WTC11 (cell line): Measurements from ENCODE around the gene FNDC3B. TPM values are rescaled to one million over a fixed set of nuclear protein-coding genes. Genes with fewer than 3 reads are reported as not detected.

ENCODE experiments used
- ATAC-seq: fragments of 200-7000 bp; cut with Tn5 transposase; 2 replicates; pipeline ENCODE4 v1.10.0; 2021; ENCODE audit warnings: mild to moderate bottlenecking, moderate library complexity
- CTCF ChIA-PET: fragments of 300-600 bp; sonication (Branson Sonifier 250); formaldehyde crosslinking; loops from one replicate; lab custom pipeline; 2021; ENCODE audit warnings: antibody characterized with exemption; lab: Charles Lee
- POLR2A ChIA-PET: fragments of 350-600 bp; sonication (Branson Sonifier 250); formaldehyde crosslinking; loops from one replicate; lab custom pipeline; 2021; ENCODE audit warnings: antibody characterized with exemption; lab: Charles Lee
- DNase-seq: peaks from one replicate; pipeline ENCODE4 v3.0.0; 2021; ENCODE audit warnings: low spot score
- H3K27ac Mint-ChIP-seq: 2 replicates; pipeline ENCODE4 v1.8.0; 2021; ENCODE audit warnings: mixed read lengths
- H3K27me3 Mint-ChIP-seq: 2 replicates; pipeline ENCODE4 v1.8.0; 2021; ENCODE audit warnings: low read depth, mild to moderate bottlenecking, moderate library complexity, mixed read lengths
- H3K36me3 Mint-ChIP-seq: 2 replicates; pipeline ENCODE4 v1.8.0; 2021; ENCODE audit warnings: mixed read lengths
- H3K4me1 Mint-ChIP-seq: 2 replicates; pipeline ENCODE4 v1.8.0; 2022; ENCODE audit warnings: mixed read lengths
- H3K4me3 Mint-ChIP-seq: 2 replicates; pipeline ENCODE4 v1.8.0; 2021; ENCODE audit warnings: mild to moderate bottlenecking, moderate library complexity, mixed read lengths
- H3K9me3 Mint-ChIP-seq: 2 replicates; pipeline ENCODE4 v1.8.0; 2021; ENCODE audit warnings: mixed read lengths
- CBFB ChIP-seq: sonication (generic); formaldehyde crosslinking; IDR thresholded peaks from 2 replicates; pipeline ENCODE4 v1.8.1; 2022; ENCODE audit warnings: mild to moderate bottlenecking, low read depth, missing genetic modification reagents
- ELF4 ChIP-seq: sonication (generic); formaldehyde crosslinking; IDR thresholded peaks from 2 replicates; pipeline ENCODE4 v1.8.1; 2022; ENCODE audit warnings: low read depth, mild to moderate bottlenecking, moderate library complexity, missing genetic modification reagents
- ESRRA ChIP-seq: sonication (generic); formaldehyde crosslinking; IDR thresholded peaks from 2 replicates; pipeline ENCODE4 v1.8.1; 2022; ENCODE audit warnings: mild to moderate bottlenecking, missing genetic modification reagents, borderline replicate concordance
- GABPB1 ChIP-seq: sonication (generic); formaldehyde crosslinking; IDR thresholded peaks from 2 replicates; pipeline ENCODE4 v1.8.1; 2023; ENCODE audit warnings: mild to moderate bottlenecking, missing genetic modification reagents
- GRHL2 ChIP-seq: fragments of 250-450 bp; sonication (Bioruptor Pico); IDR thresholded peaks from 2 replicates; pipeline ENCODE4 v1.8.0; 2022; ENCODE audit warnings: mild to moderate bottlenecking, moderate library complexity; ENCODE audit not compliant: insufficient replicate concordance, severe bottlenecking
- GTF2I ChIP-seq: fragments of 250-450 bp; sonication (Bioruptor Pico); conservative IDR thresholded peaks from 2 replicates; pipeline ENCODE4 v1.4.0; 2021; ENCODE audit warnings: mild to moderate bottlenecking
- NFATC4 ChIP-seq: fragments of 250-450 bp; sonication (Bioruptor Pico); IDR thresholded peaks from 2 replicates; pipeline ENCODE4 v1.9.0; 2021; ENCODE audit warnings: mild to moderate bottlenecking
- NR1H2 ChIP-seq: sonication (generic); formaldehyde crosslinking; IDR thresholded peaks from 2 replicates; pipeline ENCODE4 v1.9.0; 2021; ENCODE audit warnings: mild to moderate bottlenecking, moderate library complexity, missing genetic modification reagents
- RELA ChIP-seq: sonication (generic); formaldehyde crosslinking; IDR thresholded peaks from 2 replicates; pipeline ENCODE4 v1.8.1; 2022; ENCODE audit warnings: missing genetic modification reagents, mild to moderate bottlenecking, borderline replicate concordance
- RORB ChIP-seq: fragments of 250-450 bp; sonication (Bioruptor Pico); IDR thresholded peaks from 2 replicates; pipeline ENCODE4 v1.9.0; 2021; ENCODE audit warnings: mild to moderate bottlenecking
- SMAD3 ChIP-seq: sonication (generic); formaldehyde crosslinking; IDR thresholded peaks from 2 replicates; pipeline ENCODE4 v1.8.0; 2022; ENCODE audit warnings: missing genetic modification reagents, mild to moderate bottlenecking, borderline replicate concordance
- SOX15 ChIP-seq: fragments of 250-450 bp; sonication (Bioruptor Pico); IDR thresholded peaks from 2 replicates; pipeline ENCODE4 v1.9.0; 2021; ENCODE audit warnings: mild to moderate bottlenecking
- SP1 ChIP-seq: sonication (generic); formaldehyde crosslinking; conservative IDR thresholded peaks from 2 replicates; pipeline ENCODE4 v1.8.1; 2022; ENCODE audit warnings: missing genetic modification reagents
- ZNF232 ChIP-seq: sonication (generic); formaldehyde crosslinking; IDR thresholded peaks from 2 replicates; pipeline ENCODE4 v1.8.0; 2022; ENCODE audit warnings: mild to moderate bottlenecking, missing genetic modification reagents
- ZNF317 ChIP-seq: sonication (generic); formaldehyde crosslinking; IDR thresholded peaks from 2 replicates; pipeline ENCODE4 v1.8.1; 2023; ENCODE audit warnings: low read depth, mild to moderate bottlenecking, moderate library complexity, missing genetic modification reagents, borderline replicate concordance
- total RNA-seq: library from RNA; stranded (reverse); gene quantifications from 3 replicates; pipeline ENCODE4 v1.2.3, GENCODE V29; 2021
- TF ChIP-seq, protein P1 (sequence below): sonication (generic); formaldehyde crosslinking; IDR thresholded peaks from 2 replicates; pipeline ENCODE4 v1.8.0; 2022; ENCODE audit warnings: mild to moderate bottlenecking, missing genetic modification reagents
- TF ChIP-seq, protein P2 (sequence below): fragments of 250-450 bp; sonication (Bioruptor Pico); IDR thresholded peaks from 2 replicates; pipeline ENCODE4 v1.9.0; 2021; ENCODE audit warnings: mild to moderate bottlenecking
- TF ChIP-seq, protein P3 (sequence below): fragments of 200-600 bp; IDR thresholded peaks from 2 replicates; pipeline ENCODE4 v1.8.0; 2022; ENCODE audit warnings: antibody characterized with exemption
- TF ChIP-seq, protein P4 (sequence below): sonication (generic); formaldehyde crosslinking; IDR thresholded peaks from 2 replicates; pipeline ENCODE4 v1.8.0; 2022; ENCODE audit warnings: missing genetic modification reagents
- TF ChIP-seq, protein P5 (sequence below): fragments of 250-450 bp; sonication (Bioruptor Pico); IDR thresholded peaks from 2 replicates; pipeline ENCODE4 v1.9.0; 2021; ENCODE audit warnings: moderate library complexity, mild to moderate bottlenecking, inconsistent platforms, borderline replicate concordance
- TF ChIP-seq, protein P6 (sequence below): sonication (generic); formaldehyde crosslinking; conservative IDR thresholded peaks from 2 replicates; pipeline ENCODE4 v1.8.1; 2022; ENCODE audit warnings: mild to moderate bottlenecking, missing genetic modification reagents

Gene FNDC3B
- total RNA-seq, 1 experiment from 2014 or later = 42.8 TPM

DNA sequence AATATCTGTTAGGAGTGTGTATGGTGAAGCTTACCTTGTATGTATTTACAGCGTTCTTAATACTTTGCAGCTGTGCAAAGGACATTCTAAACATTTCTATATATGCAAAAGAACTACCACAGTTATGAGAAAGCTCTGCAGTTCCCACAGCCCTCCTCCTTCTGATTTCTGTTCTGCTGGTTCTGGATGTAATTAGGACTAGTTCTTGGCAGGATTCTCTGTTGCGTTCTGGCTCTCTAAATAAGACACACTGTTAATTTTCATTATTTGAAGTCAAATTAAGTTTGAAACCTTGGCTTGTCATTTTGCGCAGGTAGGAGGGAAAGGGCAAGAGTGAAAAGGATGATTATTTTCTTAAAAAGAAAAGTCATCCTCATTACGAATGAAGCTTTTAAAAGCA lies 76.4 kb downstream of the FNDC3B start:
- no peak for DNase-seq
- peaks cover 43% of the 10 kb centered on the region for H3K36me3 Mint-ChIP-seq
- TF ChIP-seq RELA (no peak), GABPB1 (no peak), ZNF317 (CRISPR knock-in tag) (no peak)
- no peaks in the 10 kb centered on the region for H3K27me3 Mint-ChIP-seq
- H3K27ac Mint-ChIP-seq = no peak overlapping the region
- H3K9me3 Mint-ChIP-seq = peaks cover 6% of the 10 kb centered on the region; the same call in 1 of the 2 replicates
- no peak for ATAC-seq
- no peak overlapping the region for H3K4me3 Mint-ChIP-seq
- ChIA-PET POLR2A (no interaction called here), CTCF (no interaction called here)
- H3K4me1 Mint-ChIP-seq = peaks cover 41% of the 10 kb centered on the region

DNA sequence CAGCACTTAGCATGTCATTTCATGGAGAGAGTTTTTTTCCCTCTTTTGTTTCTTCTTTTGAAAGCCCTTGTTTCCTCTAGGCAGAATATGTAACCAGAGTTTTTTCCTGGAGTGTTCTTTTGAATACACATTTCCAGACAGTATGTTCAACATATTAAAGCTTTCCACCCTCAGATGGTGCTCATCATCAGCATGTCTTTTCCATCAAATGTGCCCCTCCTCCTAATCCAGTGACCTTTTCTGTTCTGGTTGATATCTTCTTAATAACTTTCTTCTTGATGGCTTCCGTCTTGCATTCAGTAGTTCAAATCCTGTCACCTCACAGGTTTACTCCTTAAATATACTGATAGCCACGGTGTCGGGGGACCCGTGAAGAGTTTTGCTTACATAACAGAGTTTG lies 78.6 kb downstream of the FNDC3B start:
- Mint-ChIP-seq H3K27me3 (no peaks in the 10 kb centered on the region), H3K36me3 (peaks cover 35% of the 10 kb centered on the region)
- CTCF ChIA-PET = interaction anchor here (1.1 kb wide), 1 partner anchor 224 kb away, joined by 3 read pairs; no protein-coding TSS in a partner anchor
- no peak for TF ChIP-seq GTF2I (CRISPR knock-in tag)
- TF ChIP-seq, protein P1, sequence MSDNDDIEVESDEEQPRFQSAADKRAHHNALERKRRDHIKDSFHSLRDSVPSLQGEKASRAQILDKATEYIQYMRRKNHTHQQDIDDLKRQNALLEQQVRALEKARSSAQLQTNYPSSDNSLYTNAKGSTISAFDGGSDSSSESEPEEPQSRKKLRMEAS (CRISPR knock-in tag) = no peak
- TF ChIP-seq SP1 (CRISPR knock-in tag) = no peak
- TF ChIP-seq NR1H2 (CRISPR knock-in tag) = no peak
- TF ChIP-seq SMAD3 = no peak
- TF ChIP-seq NFATC4 = no peak
- TF ChIP-seq GRHL2 = no peak
- TF ChIP-seq, protein P2, sequence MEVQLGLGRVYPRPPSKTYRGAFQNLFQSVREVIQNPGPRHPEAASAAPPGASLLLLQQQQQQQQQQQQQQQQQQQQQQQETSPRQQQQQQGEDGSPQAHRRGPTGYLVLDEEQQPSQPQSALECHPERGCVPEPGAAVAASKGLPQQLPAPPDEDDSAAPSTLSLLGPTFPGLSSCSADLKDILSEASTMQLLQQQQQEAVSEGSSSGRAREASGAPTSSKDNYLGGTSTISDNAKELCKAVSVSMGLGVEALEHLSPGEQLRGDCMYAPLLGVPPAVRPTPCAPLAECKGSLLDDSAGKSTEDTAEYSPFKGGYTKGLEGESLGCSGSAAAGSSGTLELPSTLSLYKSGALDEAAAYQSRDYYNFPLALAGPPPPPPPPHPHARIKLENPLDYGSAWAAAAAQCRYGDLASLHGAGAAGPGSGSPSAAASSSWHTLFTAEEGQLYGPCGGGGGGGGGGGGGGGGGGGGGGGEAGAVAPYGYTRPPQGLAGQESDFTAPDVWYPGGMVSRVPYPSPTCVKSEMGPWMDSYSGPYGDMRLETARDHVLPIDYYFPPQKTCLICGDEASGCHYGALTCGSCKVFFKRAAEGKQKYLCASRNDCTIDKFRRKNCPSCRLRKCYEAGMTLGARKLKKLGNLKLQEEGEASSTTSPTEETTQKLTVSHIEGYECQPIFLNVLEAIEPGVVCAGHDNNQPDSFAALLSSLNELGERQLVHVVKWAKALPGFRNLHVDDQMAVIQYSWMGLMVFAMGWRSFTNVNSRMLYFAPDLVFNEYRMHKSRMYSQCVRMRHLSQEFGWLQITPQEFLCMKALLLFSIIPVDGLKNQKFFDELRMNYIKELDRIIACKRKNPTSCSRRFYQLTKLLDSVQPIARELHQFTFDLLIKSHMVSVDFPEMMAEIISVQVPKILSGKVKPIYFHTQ (CRISPR knock-in tag) = no peak
- TF ChIP-seq ELF4 (CRISPR knock-in tag) = no peak
- no peak for TF ChIP-seq ZNF232
- TF ChIP-seq, all 79 proteins: peak for 0
- H3K9me3 Mint-ChIP-seq = peaks cover 6% of the 10 kb centered on the region; the same call in 1 of the 2 replicates
- H3K27ac Mint-ChIP-seq = no peak overlapping the region
- ATAC-seq = no peak
- DNase-seq = no peak
- no peak overlapping the region for H3K4me3 Mint-ChIP-seq
- H3K4me1 Mint-ChIP-seq = peaks cover 26% of the 10 kb centered on the region
- POLR2A ChIA-PET = no interaction called here

DNA sequence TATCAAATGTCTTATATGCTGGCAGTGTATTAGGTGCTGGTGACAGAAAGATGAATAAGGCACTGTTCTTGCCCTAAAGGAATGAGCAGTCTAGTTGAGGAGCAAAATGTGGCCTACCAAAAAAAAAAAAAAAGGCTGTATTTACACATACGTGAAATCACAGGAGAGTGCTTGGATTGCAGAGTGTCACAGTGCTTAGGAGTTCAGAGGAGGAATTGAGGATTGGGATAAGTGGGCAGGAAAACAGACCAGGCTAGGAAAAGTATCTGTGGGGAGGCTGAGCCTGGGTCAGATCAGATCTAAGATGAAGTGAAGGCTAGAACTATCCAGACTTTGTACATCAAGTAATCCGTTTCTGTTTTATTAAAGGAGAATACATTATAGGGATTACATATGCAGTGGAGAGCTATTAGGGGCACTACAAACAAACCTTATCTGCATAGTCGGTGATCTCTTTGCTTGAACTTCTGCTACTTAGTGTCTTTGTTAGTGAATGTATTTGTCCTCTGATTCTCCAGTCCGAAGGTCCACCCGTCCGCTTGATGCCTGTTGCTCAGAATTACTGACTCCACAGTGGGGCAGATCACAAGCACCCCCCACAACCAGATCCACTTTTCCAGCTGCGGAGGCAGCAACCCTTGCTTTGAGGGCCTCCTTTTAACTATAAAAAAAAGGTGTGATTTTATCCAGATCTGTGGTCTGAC lies 80.0 kb downstream of the FNDC3B start:
- Mint-ChIP-seq H3K4me1 (peaks cover 27% of the 10 kb centered on the region), H3K27me3 (no peaks in the 10 kb centered on the region), H3K27ac (peak overlapping the region; percentile 29; the same call in 1 of the 2 replicates), H3K36me3 (peaks cover 38% of the 10 kb centered on the region), H3K9me3 (peaks cover 6% of the 10 kb centered on the region; the same call in 1 of the 2 replicates), H3K4me3 (no peak overlapping the region)
- TF ChIP-seq, protein P3, sequence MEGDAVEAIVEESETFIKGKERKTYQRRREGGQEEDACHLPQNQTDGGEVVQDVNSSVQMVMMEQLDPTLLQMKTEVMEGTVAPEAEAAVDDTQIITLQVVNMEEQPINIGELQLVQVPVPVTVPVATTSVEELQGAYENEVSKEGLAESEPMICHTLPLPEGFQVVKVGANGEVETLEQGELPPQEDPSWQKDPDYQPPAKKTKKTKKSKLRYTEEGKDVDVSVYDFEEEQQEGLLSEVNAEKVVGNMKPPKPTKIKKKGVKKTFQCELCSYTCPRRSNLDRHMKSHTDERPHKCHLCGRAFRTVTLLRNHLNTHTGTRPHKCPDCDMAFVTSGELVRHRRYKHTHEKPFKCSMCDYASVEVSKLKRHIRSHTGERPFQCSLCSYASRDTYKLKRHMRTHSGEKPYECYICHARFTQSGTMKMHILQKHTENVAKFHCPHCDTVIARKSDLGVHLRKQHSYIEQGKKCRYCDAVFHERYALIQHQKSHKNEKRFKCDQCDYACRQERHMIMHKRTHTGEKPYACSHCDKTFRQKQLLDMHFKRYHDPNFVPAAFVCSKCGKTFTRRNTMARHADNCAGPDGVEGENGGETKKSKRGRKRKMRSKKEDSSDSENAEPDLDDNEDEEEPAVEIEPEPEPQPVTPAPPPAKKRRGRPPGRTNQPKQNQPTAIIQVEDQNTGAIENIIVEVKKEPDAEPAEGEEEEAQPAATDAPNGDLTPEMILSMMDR = no peak
- TF ChIP-seq CBFB (CRISPR knock-in tag) = no peak
- ChIA-PET POLR2A (no interaction called here), CTCF (interaction anchor here (0.5 kb wide), 1 partner anchor 218 kb away, joined by 3 read pairs; no protein-coding TSS in a partner anchor)
- DNase-seq (no peak), ATAC-seq (no peak)

DNA sequence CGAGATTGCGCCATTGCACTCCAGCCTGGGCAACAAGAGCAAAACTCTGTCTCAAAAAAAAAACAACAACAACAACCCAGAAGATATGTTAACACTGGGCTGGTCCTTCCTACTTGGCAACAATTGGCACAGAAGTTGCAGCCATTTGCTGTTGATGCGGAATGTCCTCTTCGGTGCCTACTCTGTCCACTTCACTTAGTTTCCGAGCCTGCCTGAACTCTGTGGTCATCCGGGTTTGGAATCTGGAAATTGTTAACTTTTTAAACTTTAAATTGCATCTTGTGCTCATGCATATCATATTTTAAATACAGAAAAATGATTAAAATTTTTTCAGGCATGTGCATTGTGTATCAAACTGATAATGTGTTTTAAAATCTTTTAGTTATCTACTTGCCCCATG lies 81.5 kb downstream of the FNDC3B start:
- no peak overlapping the region for H3K4me3 Mint-ChIP-seq
- DNase-seq (no peak), ATAC-seq (no peak)
- peaks cover 31% of the 10 kb centered on the region for H3K36me3 Mint-ChIP-seq
- H3K4me1 Mint-ChIP-seq = peaks cover 39% of the 10 kb centered on the region
- no peaks in the 10 kb centered on the region for H3K27me3 Mint-ChIP-seq
- CTCF ChIA-PET = no interaction called here
- POLR2A ChIA-PET = no interaction called here
- H3K27ac Mint-ChIP-seq = no peak overlapping the region
- H3K9me3 Mint-ChIP-seq = peaks cover 6% of the 10 kb centered on the region; the same call in 1 of the 2 replicates
- TF ChIP-seq GTF2I (CRISPR knock-in tag) (no peak), SOX15 (CRISPR knock-in tag) (no peak), RORB (CRISPR knock-in tag) (no peak), ESRRA (CRISPR knock-in tag) (no peak)
- TF ChIP-seq, protein P4, sequence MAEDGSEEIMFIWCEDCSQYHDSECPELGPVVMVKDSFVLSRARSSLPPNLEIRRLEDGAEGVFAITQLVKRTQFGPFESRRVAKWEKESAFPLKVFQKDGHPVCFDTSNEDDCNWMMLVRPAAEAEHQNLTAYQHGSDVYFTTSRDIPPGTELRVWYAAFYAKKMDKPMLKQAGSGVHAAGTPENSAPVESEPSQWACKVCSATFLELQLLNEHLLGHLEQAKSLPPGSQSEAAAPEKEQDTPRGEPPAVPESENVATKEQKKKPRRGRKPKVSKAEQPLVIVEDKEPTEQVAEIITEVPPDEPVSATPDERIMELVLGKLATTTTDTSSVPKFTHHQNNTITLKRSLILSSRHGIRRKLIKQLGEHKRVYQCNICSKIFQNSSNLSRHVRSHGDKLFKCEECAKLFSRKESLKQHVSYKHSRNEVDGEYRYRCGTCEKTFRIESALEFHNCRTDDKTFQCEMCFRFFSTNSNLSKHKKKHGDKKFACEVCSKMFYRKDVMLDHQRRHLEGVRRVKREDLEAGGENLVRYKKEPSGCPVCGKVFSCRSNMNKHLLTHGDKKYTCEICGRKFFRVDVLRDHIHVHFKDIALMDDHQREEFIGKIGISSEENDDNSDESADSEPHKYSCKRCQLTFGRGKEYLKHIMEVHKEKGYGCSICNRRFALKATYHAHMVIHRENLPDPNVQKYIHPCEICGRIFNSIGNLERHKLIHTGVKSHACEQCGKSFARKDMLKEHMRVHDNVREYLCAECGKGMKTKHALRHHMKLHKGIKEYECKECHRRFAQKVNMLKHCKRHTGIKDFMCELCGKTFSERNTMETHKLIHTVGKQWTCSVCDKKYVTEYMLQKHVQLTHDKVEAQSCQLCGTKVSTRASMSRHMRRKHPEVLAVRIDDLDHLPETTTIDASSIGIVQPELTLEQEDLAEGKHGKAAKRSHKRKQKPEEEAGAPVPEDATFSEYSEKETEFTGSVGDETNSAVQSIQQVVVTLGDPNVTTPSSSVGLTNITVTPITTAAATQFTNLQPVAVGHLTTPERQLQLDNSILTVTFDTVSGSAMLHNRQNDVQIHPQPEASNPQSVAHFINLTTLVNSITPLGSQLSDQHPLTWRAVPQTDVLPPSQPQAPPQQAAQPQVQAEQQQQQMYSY (CRISPR knock-in tag) = no peak
- TF ChIP-seq, protein P5, sequence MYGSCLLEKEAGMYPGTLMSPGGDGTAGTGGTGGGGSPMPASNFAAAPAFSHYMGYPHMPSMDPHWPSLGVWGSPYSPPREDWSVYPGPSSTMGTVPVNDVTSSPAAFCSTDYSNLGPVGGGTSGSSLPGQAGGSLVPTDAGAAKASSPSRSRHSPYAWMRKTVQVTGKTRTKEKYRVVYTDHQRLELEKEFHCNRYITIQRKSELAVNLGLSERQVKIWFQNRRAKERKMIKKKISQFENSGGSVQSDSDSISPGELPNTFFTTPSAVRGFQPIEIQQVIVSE = no peak
- TF ChIP-seq, protein P6, sequence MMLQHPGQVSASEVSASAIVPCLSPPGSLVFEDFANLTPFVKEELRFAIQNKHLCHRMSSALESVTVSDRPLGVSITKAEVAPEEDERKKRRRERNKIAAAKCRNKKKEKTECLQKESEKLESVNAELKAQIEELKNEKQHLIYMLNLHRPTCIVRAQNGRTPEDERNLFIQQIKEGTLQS = no peak
